Measurements from ENCODE around the gene CDX2.

CDX2 gene

DNA sequence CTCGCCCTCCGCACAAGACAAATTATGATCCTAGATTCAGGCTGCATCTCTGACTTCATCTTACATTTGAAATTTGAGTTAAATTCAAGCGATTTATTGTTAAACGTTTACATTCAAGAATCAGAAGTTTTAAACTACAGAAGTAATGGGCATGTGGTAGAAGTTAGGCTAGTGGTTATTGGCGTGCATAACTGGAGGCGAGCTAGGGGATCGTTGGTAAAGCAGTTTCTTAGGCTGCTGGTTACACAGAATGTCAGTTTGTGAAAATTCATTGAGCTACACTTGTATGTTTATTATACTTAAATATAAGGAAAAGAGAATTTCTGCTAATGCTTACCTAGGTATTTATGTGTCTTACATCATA lies 733 bp upstream of the CDX2 start:
- Histone ChIP-seq H2AFZ (ENCODE audit: low read depth, low read length) (no peak overlapping the region), H3K4me2 (ENCODE audit: low read length) (no peak overlapping the region), H3K79me2 (ENCODE audit: low read length) (no peaks in the 10 kb centered on the region), H3K27ac (ENCODE audit: low read length) (no peak overlapping the region), H3K4me1 (ENCODE audit: low read length) (no peaks in the 10 kb centered on the region), H3K27me3 (ENCODE audit: low read depth, low read length) (no peaks in the 10 kb centered on the region), H3K9ac (ENCODE audit: low read length) (no peak overlapping the region), H4K20me1 (ENCODE audit: insufficient read depth, low read length) (no peaks in the 10 kb centered on the region), H3K36me3 (replicated peaks; ENCODE audit: low read depth, low read length) (no peaks in the 10 kb centered on the region), H3K4me3 (ENCODE audit: low read length) (no peak overlapping the region), H3K9me3 (ENCODE audit: insufficient read depth, low read length) (no peaks in the 10 kb centered on the region)
- no peak for TF ChIP-seq EZH2phosphoT487 (IDR thresholded peaks at IDR 0.05; ENCODE audit: low read depth)
- TF ChIP-seq, protein P1, sequence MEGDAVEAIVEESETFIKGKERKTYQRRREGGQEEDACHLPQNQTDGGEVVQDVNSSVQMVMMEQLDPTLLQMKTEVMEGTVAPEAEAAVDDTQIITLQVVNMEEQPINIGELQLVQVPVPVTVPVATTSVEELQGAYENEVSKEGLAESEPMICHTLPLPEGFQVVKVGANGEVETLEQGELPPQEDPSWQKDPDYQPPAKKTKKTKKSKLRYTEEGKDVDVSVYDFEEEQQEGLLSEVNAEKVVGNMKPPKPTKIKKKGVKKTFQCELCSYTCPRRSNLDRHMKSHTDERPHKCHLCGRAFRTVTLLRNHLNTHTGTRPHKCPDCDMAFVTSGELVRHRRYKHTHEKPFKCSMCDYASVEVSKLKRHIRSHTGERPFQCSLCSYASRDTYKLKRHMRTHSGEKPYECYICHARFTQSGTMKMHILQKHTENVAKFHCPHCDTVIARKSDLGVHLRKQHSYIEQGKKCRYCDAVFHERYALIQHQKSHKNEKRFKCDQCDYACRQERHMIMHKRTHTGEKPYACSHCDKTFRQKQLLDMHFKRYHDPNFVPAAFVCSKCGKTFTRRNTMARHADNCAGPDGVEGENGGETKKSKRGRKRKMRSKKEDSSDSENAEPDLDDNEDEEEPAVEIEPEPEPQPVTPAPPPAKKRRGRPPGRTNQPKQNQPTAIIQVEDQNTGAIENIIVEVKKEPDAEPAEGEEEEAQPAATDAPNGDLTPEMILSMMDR (IDR thresholded peaks at IDR 0.05; ENCODE audit: low read depth, low read length) = no peak

DNA sequence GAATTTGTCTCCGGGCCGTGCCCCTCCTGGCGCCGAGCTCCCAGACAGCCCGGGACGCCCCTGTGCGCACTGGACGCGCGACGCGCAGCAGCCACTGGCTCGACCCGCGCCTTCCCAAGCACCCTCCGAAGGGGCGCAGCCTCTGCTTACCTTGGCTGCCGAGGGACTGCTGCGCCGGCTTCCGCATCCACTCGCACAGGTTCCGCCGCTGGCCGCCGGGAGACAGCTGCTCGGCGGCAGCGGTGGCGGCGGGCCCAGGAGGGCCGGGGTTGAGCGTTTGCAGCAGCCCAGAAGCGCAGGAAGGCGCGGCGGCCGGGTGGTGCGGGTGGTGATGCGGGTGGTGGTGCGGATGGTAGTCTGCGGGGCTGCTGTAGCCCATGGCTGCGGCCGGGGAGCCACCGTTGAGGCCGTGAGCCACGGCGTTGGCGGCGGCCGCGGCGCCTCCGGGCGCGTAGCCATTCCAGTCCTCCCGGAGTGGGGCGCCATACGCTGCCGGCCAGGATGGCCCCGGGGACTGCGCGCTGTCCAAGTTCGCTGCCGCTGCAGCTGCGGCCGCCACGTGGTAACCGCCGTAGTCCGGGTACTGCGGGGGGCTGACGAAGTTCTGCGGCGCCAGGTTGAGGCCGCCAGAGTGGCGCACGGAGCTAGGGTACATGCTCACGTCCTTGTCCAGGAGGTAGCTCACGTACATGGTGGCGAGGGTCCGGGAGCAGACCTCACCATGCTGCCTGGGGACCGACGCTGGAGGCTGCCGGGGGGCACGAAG lies 616 bp downstream of the CDX2 start:
- Histone ChIP-seq H3K36me3 (replicated peaks; ENCODE audit: low read depth, low read length) (no peaks in the 10 kb centered on the region), H3K4me2 (ENCODE audit: low read length) (no peak overlapping the region), H3K27ac (ENCODE audit: low read length) (no peak overlapping the region), H3K9ac (ENCODE audit: low read length) (no peak overlapping the region), H3K27me3 (ENCODE audit: low read depth, low read length) (no peaks in the 10 kb centered on the region), H4K20me1 (ENCODE audit: insufficient read depth, low read length) (no peaks in the 10 kb centered on the region), H3K9me3 (ENCODE audit: insufficient read depth, low read length) (no peaks in the 10 kb centered on the region), H3K79me2 (ENCODE audit: low read length) (no peaks in the 10 kb centered on the region), H3K4me3 (ENCODE audit: low read length) (no peak overlapping the region), H3K4me1 (ENCODE audit: low read length) (no peaks in the 10 kb centered on the region), H2AFZ (ENCODE audit: low read depth, low read length) (no peak overlapping the region)
- TF ChIP-seq, protein P1 (IDR thresholded peaks at IDR 0.05; ENCODE audit: low read depth, low read length) = no peak
- TF ChIP-seq EZH2phosphoT487 (IDR thresholded peaks at IDR 0.05; ENCODE audit: low read depth) = no peak

DNA sequence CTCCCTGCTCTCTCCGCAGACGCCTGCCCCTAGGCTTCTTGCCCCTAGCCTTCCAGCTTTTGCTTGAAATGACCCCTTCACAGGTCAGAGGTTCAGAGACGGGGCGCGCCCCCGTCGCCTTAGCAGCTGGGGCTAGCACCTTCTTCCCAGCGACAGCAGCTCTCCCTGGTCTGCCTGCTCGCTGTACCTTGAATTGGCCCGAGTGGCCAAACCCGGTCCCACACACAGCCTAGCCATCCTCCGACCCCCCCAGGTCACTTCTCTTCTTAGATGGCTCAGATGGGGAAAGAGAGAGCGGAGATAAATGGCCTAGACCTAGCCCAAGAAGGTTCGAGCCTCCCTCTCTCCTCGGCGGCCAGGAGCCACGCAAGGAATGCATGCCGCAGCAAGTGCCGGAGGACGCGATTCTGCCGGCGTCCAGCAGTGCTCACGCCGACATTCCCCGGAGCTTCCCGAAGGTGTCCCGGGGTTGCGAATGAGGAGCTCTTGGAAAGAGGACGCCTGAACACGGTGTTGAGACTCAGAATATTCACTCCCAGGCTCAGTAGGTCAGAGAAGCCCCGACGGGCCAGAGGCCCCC lies 1.3 kb downstream of the CDX2 start:
- H3K36me3 ChIP-seq (replicated peaks; ENCODE audit: low read depth, low read length) = no peaks in the 10 kb centered on the region
- no peak overlapping the region for H3K4me2 ChIP-seq (ENCODE audit: low read length)
- no peak overlapping the region for H2AFZ ChIP-seq (ENCODE audit: low read depth, low read length)
- no peaks in the 10 kb centered on the region for H3K79me2 ChIP-seq (ENCODE audit: low read length)
- H3K9me3 ChIP-seq (ENCODE audit: insufficient read depth, low read length) = no peaks in the 10 kb centered on the region
- no peaks in the 10 kb centered on the region for H3K4me1 ChIP-seq (ENCODE audit: low read length)
- H3K9ac ChIP-seq (ENCODE audit: low read length) = no peak overlapping the region
- H3K27me3 ChIP-seq (ENCODE audit: low read depth, low read length) = no peaks in the 10 kb centered on the region
- TF ChIP-seq EZH2phosphoT487 (IDR thresholded peaks at IDR 0.05; ENCODE audit: low read depth) = no peak
- TF ChIP-seq, protein P1 (IDR thresholded peaks at IDR 0.05; ENCODE audit: low read depth, low read length) = no peak
- H3K27ac ChIP-seq (ENCODE audit: low read length) = no peak overlapping the region
- no peak overlapping the region for H3K4me3 ChIP-seq (ENCODE audit: low read length)
- no peaks in the 10 kb centered on the region for H4K20me1 ChIP-seq (ENCODE audit: insufficient read depth, low read length)

DNA sequence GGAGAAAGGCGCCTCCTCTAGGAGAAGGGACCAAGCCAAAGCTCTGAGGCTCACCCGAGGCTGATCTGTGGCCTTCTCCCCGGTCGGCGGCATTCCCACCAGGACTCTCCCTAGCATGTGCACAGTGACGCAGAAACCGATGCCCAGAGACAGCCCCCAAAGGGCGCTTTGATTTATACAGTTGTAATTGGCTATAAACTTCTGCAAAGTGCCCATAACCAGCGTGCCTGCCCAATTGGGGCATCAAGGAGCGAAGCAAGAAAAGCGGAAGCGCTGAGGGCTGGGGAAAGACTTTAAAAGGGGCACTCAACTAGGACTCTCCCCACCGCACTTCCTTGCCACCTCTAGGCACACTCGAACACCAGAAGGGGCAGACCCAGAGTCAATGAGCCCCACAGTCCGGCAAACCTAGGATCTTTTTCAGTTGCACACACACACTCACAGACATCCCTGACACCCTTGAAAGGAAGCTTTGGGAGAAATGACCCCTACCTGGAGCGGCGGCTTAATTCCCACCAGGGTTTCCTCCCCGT lies 1.8 kb downstream of the CDX2 start:
- H3K27me3 ChIP-seq (ENCODE audit: low read depth, low read length) = no peaks in the 10 kb centered on the region
- no peak overlapping the region for H3K9ac ChIP-seq (ENCODE audit: low read length)
- H3K79me2 ChIP-seq (ENCODE audit: low read length) = no peaks in the 10 kb centered on the region
- H3K27ac ChIP-seq (ENCODE audit: low read length) = no peak overlapping the region
- TF ChIP-seq, protein P1 (IDR thresholded peaks at IDR 0.05; ENCODE audit: low read depth, low read length) = no peak
- no peak for TF ChIP-seq EZH2phosphoT487 (IDR thresholded peaks at IDR 0.05; ENCODE audit: low read depth)
- H3K4me3 ChIP-seq (ENCODE audit: low read length) = no peak overlapping the region
- H3K36me3 ChIP-seq (replicated peaks; ENCODE audit: low read depth, low read length) = no peaks in the 10 kb centered on the region
- H2AFZ ChIP-seq (ENCODE audit: low read depth, low read length) = no peak overlapping the region
- no peak overlapping the region for H3K4me2 ChIP-seq (ENCODE audit: low read length)
- no peaks in the 10 kb centered on the region for H3K4me1 ChIP-seq (ENCODE audit: low read length)
- no peaks in the 10 kb centered on the region for H3K9me3 ChIP-seq (ENCODE audit: insufficient read depth, low read length)
- H4K20me1 ChIP-seq (ENCODE audit: insufficient read depth, low read length) = no peaks in the 10 kb centered on the region

Measured in OCI-LY3 (cell line).